ENCODE measurements around the gene ANK2.

GRCh38 chr4:113260688-113261087 lies 211.2 kb downstream of the ANK2 start:
- TF ChIP-seq CTCF (IDR thresholded peaks at IDR 0.05; ENCODE audit: insufficient read depth, low read depth, low read length) (no peak), EZH2 (IDR thresholded peaks at IDR 0.05; ENCODE audit: insufficient read depth, low read length) (no peak)

Data from astrocyte (in vitro differentiated cells and primary cell).